Stimulated activated CD8-positive, alpha-beta memory T cell treated with anti-CD3 and anti-CD28 coated beads, Interleukin-12 subunit alpha, Interleukin-12 subunit beta, amount 100 ng/mL, for 24 hours (primary cell): ENCODE data around the gene MON2.
"Not testable (repeated sequence)": the region's sequence is repeated elsewhere in the genome, so short reads cannot be mapped to it uniquely, and the experiment has no call there.

Experiments
- DNase-seq: peaks from one replicate; pipeline ENCODE4 v3.0.0-alpha.2; 2020; ENCODE audit errors: extremely low read depth

MON2 gene

GRCh38 chr12:62481843-62482540 lies 15.4 kb downstream of the MON2 start:
- no peak for DNase-seq

DNA sequence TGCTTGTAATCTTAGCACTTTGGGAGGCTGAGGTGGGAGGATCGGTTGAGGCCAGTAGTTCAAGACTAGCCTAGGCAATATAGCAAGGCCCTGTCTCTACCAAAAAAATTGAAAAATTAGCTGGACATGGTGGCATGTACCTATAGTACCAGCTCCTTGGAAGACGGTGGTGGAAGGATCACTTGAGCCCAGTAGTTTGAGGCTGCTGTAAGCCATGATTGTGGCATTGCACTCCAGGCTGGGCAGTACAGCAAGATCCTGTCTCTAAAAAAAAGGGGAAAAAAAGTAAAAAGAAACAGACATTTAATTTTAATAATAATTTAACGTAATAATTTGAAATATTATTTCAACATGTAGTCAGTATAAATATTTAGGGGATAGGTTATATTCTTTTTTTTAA lies 16.1 kb downstream of the MON2 start:
- no peak for DNase-seq

GRCh38 chr12:62484233-62484632 lies 17.6 kb downstream of the MON2 start:
- no peak for DNase-seq

GRCh38 chr12:62505786-62506185 lies 39.2 kb downstream of the MON2 start:
- DNase-seq: no peak

DNA sequence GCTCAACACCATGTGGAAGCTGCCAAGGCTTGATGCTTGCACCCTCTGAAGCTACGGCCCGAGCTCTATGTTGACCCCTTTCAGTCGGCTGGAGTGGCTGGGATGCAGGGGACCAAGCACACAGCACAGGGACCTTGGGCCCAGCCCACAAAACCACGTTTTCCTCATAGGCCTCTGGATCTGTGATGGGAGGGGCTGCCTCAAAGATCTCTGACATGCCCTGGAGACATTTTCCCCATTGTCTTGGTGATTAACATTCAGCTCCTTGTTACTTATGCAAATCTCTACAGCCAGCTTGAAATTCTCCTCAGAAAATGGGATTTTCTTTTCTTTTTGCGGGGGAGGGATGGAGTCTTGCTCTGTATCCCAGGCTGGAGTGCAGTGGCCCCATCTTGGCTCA lies 46.3 kb downstream of the MON2 start:
- no peak for DNase-seq

- DNase-seq: not testable (repeated sequence)
These were observed 47.5 kb downstream of the MON2 start for GRCh38 chr12:62514080-62514479.

DNA sequence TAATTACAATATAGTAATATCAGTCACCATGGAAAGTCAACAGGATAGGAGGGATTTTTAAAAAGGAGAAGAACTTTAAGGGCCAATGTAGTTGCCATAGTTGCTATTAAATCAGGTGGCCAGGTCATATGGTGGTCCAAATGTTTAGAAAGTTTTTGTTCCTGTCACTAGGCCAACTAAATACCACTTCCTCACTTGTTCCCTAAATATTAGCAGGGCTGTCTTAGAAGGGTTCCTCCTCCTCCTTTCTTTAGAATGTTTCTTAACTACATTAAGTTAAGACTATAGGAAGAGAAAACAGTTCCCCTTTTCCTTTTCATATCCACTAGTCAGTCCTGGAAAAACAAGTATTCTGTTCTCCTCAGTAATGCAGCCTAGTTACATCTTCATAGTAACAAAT lies 50.3 kb downstream of the MON2 start:
- DNase-seq: no peak

DNA sequence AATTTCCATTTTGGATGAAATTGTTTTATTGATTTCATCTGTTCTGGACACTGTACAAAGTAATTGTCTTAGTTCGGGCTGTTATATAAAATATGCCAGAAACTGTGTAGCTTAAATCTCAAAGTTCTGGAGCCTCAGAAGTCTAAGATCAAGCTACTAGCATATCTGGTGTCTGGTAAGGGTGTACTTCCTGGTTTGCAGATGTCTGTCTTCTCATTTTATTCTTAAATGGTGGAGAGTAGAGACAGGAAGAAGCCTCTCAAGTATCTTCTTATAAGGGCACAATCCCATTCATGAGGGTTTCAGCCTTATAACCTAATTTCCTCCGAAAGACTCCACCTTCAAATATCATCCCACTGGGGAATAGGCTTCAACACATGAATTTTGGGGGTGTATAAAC lies 51.3 kb downstream of the MON2 start:
- no peak for DNase-seq

GRCh38 chr12:62519043-62519442 lies 52.4 kb downstream of the MON2 start:
- no peak for DNase-seq

GRCh38 chr12:62520361-62520760 lies 53.7 kb downstream of the MON2 start:
- DNase-seq: no peak

DNA sequence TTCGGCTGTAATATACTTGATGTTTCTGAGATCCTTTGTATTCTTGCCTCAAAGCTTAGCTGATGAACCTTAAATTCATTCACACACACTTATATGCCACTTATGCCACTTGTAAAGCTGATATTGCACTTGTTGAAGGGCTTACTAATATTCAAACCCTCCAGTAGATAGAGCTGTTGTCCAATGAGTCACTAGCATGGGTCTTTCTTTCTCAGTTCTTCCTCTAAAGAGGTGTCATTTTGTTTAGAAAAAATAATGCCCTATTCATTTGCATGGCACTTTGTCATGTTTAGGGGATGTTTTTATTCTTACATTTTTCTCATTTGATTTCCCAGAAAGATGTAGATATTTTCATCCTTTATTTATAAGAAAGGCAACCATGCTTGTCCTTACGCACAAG lies 56.4 kb downstream of the MON2 start:
- no peak for DNase-seq

DNA sequence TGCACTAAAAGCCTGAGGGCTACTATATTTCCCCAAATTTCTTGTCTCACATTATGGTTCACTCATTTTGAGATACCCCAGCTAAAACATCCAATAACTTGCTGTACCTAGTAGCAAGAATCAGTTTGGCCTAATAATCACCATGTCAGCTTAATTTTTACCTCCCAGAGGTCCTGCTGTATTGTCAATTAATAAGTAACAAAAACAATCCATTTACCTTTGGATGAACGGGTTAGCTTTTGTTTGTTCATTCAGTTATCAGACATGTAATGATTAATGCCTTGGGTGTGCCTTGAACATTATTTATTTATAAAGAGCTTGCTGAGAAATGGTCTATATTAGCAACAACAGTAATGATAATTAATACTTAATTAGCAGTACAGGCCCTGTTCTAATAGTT lies 57.0 kb downstream of the MON2 start:
- DNase-seq: no peak

- no peak for DNase-seq
These were observed 58.6 kb downstream of the MON2 start for GRCh38 chr12:62525271-62525670.

- DNase-seq: no peak
These were observed 64.0 kb downstream of the MON2 start for GRCh38 chr12:62530596-62530995.

DNA sequence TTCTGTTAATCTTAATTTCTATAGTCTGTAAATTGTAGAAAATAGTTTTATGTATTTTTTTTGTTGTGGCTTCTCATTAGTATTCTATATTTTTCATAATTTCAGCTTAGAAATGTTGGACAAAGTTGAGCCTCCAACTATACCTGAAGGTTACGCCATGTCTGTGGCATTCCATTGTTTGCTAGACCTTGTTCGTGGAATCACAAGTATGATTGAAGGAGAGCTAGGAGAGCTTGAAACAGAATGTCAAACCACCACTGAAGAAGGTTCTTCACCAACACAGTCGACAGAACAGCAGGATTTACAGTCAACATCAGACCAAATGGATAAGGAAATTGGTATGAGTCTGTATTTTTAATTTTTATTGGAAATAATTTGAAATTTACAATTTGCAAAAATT lies 65.7 kb downstream of the MON2 start:
- no peak for DNase-seq

DNA sequence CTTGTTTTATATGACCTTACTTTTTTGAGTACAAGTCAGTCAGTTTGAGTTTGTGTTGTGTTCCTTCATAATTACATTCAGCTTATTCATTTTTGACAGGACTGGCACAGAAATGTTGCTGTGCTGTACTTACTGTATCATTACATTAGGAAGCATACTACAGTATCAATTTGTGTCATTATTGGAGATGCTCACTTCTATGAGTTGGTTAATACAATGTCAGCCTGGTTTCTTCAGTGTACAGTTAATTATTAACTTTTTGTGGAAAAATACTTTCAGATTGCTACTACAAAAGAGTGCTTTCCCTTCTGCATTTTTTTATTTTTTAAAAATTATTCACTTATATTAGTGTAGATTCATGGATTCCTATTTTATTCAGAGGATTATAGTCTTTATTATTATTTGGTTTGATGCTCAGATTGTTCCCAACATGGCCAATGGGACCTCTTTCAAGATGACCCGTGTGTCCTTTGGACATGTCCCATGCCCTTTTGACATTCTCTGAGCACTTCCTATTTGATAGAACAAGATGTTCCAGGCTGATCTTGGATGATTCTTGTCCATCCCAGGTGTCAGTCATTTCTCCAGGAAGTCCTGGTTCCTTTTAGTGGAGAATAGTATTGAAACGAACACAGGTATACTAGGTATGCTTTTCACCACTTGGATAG lies 66.6 kb downstream of the MON2 start:
- no peak for DNase-seq

DNA sequence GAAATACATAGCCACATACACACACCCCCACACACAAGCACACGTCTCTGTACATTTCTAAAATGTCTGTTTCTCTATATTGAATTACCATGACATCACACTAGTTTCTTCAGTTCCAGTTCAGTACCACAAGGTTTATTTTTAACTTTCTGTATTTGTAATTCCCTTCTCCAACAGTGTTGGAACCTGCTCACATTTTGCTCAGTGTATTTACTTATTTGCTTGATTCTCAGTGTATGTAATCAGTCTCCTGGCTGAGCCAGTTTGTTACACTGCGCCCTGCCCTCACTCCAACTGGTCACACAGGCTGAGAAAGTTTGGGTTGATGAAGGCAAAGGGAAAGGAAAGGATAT lies 67.1 kb downstream of the MON2 start:
- DNase-seq: no peak

DNA sequence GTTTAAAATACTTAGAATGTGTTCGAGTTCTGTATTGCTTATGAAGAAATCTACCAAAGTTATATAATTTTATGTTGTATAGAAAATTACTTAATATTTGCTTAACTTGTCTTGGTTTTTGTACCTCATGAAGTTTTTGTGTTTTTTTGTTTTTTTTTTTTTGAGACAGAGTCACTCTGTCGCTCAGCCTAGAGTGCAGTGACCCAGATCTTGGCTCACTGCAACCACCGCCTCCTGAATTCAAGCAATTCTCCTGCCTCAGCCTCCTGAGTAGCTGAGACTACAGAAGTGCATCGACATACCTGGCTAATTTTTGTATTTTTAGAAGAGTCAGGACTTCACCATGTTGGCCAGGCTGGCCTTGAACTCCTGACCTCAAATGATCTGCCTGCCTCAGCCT lies 69.9 kb downstream of the MON2 start:
- no peak for DNase-seq

GRCh38 chr12:62537551-62537950 lies 70.9 kb downstream of the MON2 start:
- DNase-seq: no peak

DNA sequence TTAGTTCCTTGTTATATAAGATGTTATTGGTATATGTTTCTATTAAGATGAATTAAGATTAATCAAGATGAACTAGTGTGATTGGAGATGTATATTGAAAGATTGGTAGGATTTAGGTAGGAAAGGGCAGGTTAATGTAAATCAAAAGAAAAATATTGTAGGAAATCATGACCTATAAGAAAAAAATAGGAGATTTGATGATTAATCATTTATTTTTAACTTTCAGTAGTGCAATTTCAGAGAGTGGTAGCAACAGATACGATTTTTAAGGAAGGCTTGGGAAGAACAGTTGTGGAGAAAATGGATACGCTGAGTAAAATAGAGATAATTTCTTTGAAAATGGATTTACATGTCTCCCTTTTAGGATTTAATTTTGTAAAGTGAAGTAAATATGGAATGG lies 73.7 kb downstream of the MON2 start:
- no peak for DNase-seq

DNA sequence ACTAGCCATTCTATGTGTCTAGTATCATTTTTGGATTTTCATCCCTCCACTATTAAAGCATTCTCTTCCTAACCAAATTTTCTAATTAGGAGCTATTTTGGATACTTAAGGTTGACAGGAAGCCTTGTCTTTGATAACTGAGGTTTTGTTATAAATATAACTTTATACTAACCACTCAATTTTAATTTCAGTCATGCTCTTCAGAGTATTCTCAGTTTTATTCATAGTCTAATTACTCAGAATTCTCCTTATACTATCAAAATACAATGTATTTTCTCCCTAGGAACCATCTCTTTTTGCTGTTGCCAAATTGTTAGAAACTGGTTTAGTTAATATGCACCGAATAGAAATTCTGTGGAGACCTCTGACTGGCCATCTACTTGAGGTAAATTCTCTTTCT lies 76.2 kb downstream of the MON2 start:
- no peak for DNase-seq

DNA sequence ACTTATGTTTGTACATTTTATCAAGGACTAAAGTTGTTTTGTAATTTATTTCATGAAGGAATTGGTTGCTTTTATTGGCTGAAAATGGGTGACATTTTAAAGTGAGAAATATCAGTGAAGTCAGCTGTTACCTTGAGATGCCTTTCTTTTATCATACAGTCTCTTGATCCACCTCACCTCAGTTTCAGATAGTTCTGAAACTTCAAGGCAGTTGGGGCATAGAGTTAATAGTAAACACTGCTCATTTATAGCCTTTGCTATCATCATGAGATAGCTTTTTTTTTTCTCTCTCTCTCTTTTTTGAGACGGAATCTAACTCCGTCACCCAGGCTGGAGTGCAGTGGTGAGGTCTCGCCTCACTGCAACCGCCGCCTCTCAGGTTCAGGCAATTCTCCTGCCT lies 76.7 kb downstream of the MON2 start:
- DNase-seq: no peak

DNA sequence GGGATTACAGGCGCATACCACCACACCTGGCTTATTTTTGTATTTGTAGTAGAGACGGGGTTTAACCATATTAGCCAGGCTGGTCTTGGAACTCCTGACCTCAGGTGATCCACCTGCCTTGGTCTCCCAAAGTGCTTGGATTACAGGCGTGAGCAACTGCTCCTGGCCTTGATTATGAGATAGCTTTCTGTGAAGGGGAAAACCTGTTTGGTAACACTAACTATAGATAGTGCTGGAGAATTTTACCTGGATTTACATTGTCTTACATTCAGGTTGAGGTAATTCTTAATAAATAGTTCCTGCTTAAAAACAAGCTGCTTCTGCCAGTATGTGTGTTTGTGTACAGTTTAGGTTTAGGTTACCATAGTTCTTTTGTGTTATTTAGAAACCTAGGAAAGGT lies 77.1 kb downstream of the MON2 start:
- DNase-seq: no peak
